ENCODE results near the gene MAL.

Gene MAL

DNA sequence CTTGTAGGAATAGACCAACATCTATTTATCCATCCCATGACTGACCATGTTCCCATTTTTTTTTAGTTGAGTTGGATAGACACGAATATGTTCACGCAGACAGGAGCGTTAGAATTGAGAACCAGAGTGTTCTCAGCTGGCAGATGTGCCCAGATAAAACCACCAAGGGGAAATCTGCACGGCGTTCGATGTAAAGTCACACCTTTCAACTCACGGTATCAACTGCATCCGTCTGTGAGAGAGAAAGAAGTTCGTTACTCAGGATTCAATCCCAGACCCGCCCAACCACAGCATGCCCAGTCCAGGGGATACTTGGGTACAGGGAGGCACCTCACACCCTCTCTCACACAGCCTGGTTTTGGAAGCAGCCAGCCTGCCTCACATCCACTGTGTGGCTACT lies 26.1 kb downstream of the MAL start:
- Histone ChIP-seq H3K4me3 (ENCODE audit: low read depth, low read length) (no peak overlapping the region), H3K27ac (no peak overlapping the region), H3K27me3 (replicated peaks) (no peaks in the 10 kb centered on the region), H3K36me3 (replicated peaks) (no peaks in the 10 kb centered on the region)
- no peak for DNase-seq
- no peak for TF ChIP-seq CTCF (IDR thresholded peaks at IDR 0.05; ENCODE audit: low read depth, low read length, missing control alignments)
- in situ Hi-C loops (cut with HindIII; ENCODE audit: low pct_ligation_motif_present, low sequenced_read_pairs): no loop called here

DNA sequence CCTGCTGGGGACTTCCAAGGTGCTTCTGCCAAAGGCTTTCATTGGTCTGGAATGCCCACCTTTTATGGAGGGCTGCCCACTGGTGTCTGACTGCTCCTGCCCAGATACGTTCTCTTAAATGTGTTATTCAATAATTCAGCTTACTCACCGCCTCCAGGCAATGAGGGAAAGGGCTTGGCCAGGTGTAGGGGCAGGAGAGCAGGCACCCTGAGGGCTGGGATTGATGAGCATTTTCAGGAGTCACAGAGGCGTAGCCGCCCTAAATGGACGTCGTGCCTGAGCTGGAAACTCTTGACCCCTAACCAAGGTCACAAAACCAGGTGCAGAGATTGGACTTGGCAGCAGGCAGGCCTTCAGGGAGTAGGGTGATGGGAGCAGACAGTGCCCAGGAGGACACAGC lies 26.8 kb downstream of the MAL start:
- Histone ChIP-seq H3K4me3 (ENCODE audit: low read depth, low read length) (no peak overlapping the region), H3K36me3 (replicated peaks) (no peaks in the 10 kb centered on the region), H3K27me3 (replicated peaks) (no peaks in the 10 kb centered on the region), H3K27ac (no peak overlapping the region)
- no peak for DNase-seq
- in situ Hi-C loops (cut with HindIII; ENCODE audit: low pct_ligation_motif_present, low sequenced_read_pairs): no loop called here
- no peak for TF ChIP-seq CTCF (IDR thresholded peaks at IDR 0.05; ENCODE audit: low read depth, low read length, missing control alignments)

DNA sequence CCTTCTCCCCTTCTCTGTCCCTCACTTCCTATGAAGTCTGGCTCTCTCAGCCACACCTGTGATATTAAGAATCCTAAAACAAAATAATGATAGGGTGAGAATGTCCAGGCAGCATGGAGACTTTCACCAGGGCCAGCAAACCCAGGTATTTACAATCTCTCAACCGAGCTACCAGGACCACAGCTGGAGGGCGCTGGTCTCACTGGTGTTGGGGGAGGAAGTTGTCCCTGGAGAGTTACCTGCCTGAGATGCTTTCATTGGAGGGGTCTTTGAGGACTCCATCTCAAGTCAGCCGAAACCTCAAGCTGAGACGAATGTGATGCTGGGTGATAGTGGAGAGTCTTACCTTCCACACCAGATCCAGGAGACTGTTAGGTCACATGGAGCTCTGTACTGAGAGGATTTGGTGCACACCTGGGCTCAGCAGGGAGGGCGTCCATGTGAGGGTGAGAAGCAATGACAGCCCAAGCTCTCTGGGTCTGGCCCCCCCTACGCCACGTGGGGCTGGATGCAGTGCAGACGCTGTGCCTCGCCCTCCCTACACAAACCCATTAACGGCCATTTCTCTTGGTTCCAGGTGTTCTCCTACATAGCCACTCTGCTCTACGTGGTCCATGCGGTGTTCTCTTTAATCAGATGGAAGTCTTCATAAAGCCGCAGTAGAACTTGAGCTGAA lies 27.4 kb downstream of the MAL start:
- in situ Hi-C loops (cut with HindIII; ENCODE audit: low pct_ligation_motif_present, low sequenced_read_pairs): no loop called here
- H3K27me3 ChIP-seq (replicated peaks): no peaks in the 10 kb centered on the region
- TF ChIP-seq CTCF (IDR thresholded peaks at IDR 0.05; ENCODE audit: low read depth, low read length, missing control alignments): no peak
- no peak overlapping the region for H3K27ac ChIP-seq
- DNase-seq: no peak
- H3K36me3 ChIP-seq (replicated peaks): no peaks in the 10 kb centered on the region
- no peak overlapping the region for H3K4me3 ChIP-seq (ENCODE audit: low read depth, low read length)

DNA sequence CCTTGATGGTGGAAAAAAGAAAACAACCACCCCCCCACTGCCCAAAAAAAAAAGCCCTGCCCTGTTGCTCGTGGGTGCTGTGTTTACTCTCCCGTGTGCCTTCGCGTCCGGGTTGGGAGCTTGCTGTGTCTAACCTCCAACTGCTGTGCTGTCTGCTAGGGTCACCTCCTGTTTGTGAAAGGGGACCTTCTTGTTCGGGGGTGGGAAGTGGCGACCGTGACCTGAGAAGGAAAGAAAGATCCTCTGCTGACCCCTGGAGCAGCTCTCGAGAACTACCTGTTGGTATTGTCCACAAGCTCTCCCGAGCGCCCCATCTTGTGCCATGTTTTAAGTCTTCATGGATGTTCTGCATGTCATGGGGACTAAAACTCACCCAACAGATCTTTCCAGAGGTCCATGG lies 28.0 kb downstream of the MAL start:
- Histone ChIP-seq H3K27ac (no peak overlapping the region), H3K4me3 (ENCODE audit: low read depth, low read length) (no peak overlapping the region), H3K27me3 (replicated peaks) (no peaks in the 10 kb centered on the region), H3K36me3 (replicated peaks) (no peaks in the 10 kb centered on the region)
- no peak for TF ChIP-seq CTCF (IDR thresholded peaks at IDR 0.05; ENCODE audit: low read depth, low read length, missing control alignments)
- in situ Hi-C loops (cut with HindIII; ENCODE audit: low pct_ligation_motif_present, low sequenced_read_pairs): no loop called here
- DNase-seq: no peak

DNA sequence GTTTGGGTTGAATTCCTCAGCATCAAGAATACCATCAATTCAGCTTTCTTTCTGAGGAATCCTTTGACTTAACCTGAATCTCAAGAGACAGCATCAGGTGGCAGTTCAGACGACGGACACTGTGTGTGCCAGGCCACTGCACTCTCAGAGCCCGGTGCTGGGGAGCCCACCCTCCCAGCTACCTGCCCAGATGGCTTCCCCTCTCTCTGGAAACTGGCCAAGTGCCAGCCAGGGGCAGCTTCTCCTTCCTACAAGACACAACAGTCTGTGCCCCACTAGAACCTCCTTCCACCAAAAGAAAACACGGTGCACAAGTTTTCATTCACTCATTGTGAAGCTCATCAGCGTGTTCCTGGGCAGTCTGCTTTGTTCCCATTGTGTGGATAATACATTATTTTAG lies 28.5 kb downstream of the MAL start:
- in situ Hi-C loops (cut with HindIII; ENCODE audit: low pct_ligation_motif_present, low sequenced_read_pairs): no loop called here
- no peaks in the 10 kb centered on the region for H3K27me3 ChIP-seq (replicated peaks)
- no peak overlapping the region for H3K4me3 ChIP-seq (ENCODE audit: low read depth, low read length)
- no peaks in the 10 kb centered on the region for H3K36me3 ChIP-seq (replicated peaks)
- no peak for DNase-seq
- no peak overlapping the region for H3K27ac ChIP-seq
- TF ChIP-seq CTCF (IDR thresholded peaks at IDR 0.05; ENCODE audit: low read depth, low read length, missing control alignments): no peak

DNA sequence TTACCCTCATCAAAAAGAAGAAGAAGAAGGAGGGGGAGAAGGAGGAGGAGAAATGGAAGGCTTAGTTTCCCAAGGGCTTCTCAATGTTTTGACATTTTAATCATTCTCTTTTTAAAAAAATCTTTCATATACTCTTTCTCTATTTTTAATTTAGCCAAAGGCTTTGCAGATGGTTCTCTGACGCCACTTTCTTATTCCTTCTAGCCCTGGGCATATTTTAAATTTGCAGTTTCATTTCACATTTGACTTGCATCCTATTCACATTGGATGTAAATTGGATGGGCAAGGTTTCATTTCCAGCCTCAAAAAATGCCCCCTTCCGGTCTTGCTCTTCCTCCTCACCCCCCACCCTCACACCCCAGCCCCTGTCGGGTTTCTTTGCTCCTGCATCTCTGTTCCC lies 29.8 kb downstream of the MAL start:
- no peaks in the 10 kb centered on the region for H3K27me3 ChIP-seq (replicated peaks)
- DNase-seq: no peak
- no peak overlapping the region for H3K27ac ChIP-seq
- in situ Hi-C loops (cut with HindIII; ENCODE audit: low pct_ligation_motif_present, low sequenced_read_pairs): no loop called here
- H3K4me3 ChIP-seq (ENCODE audit: low read depth, low read length): no peak overlapping the region
- no peaks in the 10 kb centered on the region for H3K36me3 ChIP-seq (replicated peaks)
- no peak for TF ChIP-seq CTCF (IDR thresholded peaks at IDR 0.05; ENCODE audit: low read depth, low read length, missing control alignments)
